Measurements from ENCODE around the gene DSC2. TPM values are rescaled to one million over a fixed set of nuclear protein-coding genes. Genes with fewer than 3 reads are reported as not detected.
"Not testable (repeated sequence)": the region's sequence is repeated elsewhere in the genome, so short reads cannot be mapped to it uniquely, and the experiment has no call there.

DSC2 gene
- total and polyA plus RNA-seq, 8 donors, result 0.58 to 47.0 (median 9.2) TPM

- H3K27ac ChIP-seq, result no peak overlapping the region
- no peak for TF ChIP-seq EP300 (IDR thresholded peaks at IDR 0.05)
- no peak for TF ChIP-seq POLR2AphosphoS5 (IDR thresholded peaks at IDR 0.05)
- TF ChIP-seq CTCF (IDR thresholded peaks at IDR 0.05), result no peak
- no peak for TF ChIP-seq POLR2A (IDR thresholded peaks at IDR 0.05)
- H3K27me3 ChIP-seq, result no peaks in the 10 kb centered on the region
- H3K36me3 ChIP-seq, result no peaks in the 10 kb centered on the region
- DNase-seq, result no peak
- H3K4me3 ChIP-seq, result no peak overlapping the region
- no peaks in the 10 kb centered on the region for H3K9me3 ChIP-seq
- 82 to 92% (median 88%) methylated on average over 3 of the region's 3 CpGs for WGBS, 5 donors
- intact Hi-C loops (cut with DNase I; ENCODE audit: low total_unique reads), result no loop called here
- H3K4me1 ChIP-seq, result no peaks in the 10 kb centered on the region
Observed at GRCh38 chr18:31015715-31016434, 86.3 kb downstream of the DSC2 start.

- TF ChIP-seq POLR2AphosphoS5 (IDR thresholded peaks at IDR 0.05), result peak in 2 of 3 donors; percentile 13 to 31
- WGBS, 5 donors, result 50 to 66% (median 61%) methylated on average over 7 of the region's 7 CpGs
Observed at GRCh38 chr18:31011455-31011854, 90.8 kb downstream of the DSC2 start.

GRCh38 chr18:31010601-31011000, 91.6 kb downstream of the DSC2 start:
- no peak for DNase-seq
- WGBS, 5 donors, result 75 to 88% (median 84%) methylated on average over 4 of the region's 4 CpGs
- H3K4me1 ChIP-seq, result no peaks in the 10 kb centered on the region
- H3K9me3 ChIP-seq, result no peaks in the 10 kb centered on the region
- H3K4me3 ChIP-seq, result no peak overlapping the region
- intact Hi-C loops (cut with DNase I; ENCODE audit: low total_unique reads), result no loop called here
- H3K36me3 ChIP-seq, result no peaks in the 10 kb centered on the region
- H3K27ac ChIP-seq, result no peak overlapping the region
- peaks cover 0 to 4% (median 0%) of the 10 kb centered on the region in 3 donors for H3K27me3 ChIP-seq
- TF ChIP-seq EP300 (IDR thresholded peaks at IDR 0.05), result no peak
- no peak for TF ChIP-seq POLR2A (IDR thresholded peaks at IDR 0.05)
- no peak for TF ChIP-seq CTCF (IDR thresholded peaks at IDR 0.05)
- no peak for TF ChIP-seq POLR2AphosphoS5 (IDR thresholded peaks at IDR 0.05)

More at GRCh38 chr18:31011455-31011854, 90.8 kb downstream of the DSC2 start:
- H3K27ac ChIP-seq; H3K4me3 ChIP-seq; H3K36me3 ChIP-seq; H3K4me1 ChIP-seq; H3K9me3 ChIP-seq; intact Hi-C loops (cut with DNase I; ENCODE audit: low total_unique reads); H3K27me3 ChIP-seq: not testable (repeated sequence)
- DNase-seq, result peak in 1 of 2 donors; percentile 51

Other genes starting within 250 kb of the DSC2 start
- gene DSC3, start 59.7 kb downstream of the DSC2 start, total RNA-seq, result 1 to 10 TPM in 2 of 5 donors, not detected in 3; 1.2 to 2.2 TPM
- gene DSC3, start 59.7 kb downstream of the DSC2 start, polyA plus RNA-seq, result 10 to 100 TPM in 1 of 3 donors, not detected in 2; 26.6 TPM
- gene DSC1, start 60.4 kb upstream of the DSC2 start, total RNA-seq, result not detected
- gene DSC1, start 60.4 kb upstream of the DSC2 start, polyA plus RNA-seq, result under 1 TPM in 1 of 3 donors, not detected in 2; 0.03 TPM
- 1 to 10 TPM in 1 of 5 donors, not detected in 4; 1.8 TPM for gene DSG1, start 215.7 kb upstream of the DSC2 start, total RNA-seq
- gene DSG1, start 215.7 kb upstream of the DSC2 start, polyA plus RNA-seq, result under 1 TPM in 1 of 3 donors, not detected in 2; 0.03 TPM